ENCODE data around the gene MRS2.

DNA sequence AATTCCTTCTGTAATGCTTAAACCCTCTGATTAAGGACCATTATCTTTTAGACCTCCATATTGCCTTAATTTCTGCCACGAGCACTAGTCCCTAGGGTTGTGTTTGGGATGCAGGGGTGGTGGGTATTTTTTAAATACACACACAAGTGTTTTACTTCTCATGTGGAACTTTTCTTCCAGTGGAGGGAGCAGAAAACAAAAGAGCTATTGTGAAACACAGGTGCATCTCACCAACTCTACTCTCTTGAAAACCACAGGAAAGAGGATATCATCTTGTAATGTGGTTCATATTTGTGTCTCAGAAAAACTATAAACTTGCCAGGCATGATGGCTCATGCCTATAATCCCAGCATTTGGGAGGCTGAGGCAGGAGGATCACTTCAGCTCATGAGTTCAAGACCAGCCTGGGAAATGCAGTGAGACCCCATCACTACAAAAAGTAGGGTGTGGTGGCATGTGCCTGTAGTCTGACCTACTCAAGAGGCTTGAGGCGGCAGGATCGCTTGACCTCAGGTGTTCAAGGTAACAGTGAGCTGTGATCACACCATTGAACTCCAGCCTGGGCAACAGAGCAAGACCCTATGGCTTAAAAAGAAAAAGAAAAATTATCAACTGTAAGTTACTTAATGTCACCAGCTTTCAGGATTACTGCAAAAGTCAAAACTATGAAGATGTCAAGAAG, 37.3 kb downstream of the MRS2 start:
- TF ChIP-seq, protein P1, sequence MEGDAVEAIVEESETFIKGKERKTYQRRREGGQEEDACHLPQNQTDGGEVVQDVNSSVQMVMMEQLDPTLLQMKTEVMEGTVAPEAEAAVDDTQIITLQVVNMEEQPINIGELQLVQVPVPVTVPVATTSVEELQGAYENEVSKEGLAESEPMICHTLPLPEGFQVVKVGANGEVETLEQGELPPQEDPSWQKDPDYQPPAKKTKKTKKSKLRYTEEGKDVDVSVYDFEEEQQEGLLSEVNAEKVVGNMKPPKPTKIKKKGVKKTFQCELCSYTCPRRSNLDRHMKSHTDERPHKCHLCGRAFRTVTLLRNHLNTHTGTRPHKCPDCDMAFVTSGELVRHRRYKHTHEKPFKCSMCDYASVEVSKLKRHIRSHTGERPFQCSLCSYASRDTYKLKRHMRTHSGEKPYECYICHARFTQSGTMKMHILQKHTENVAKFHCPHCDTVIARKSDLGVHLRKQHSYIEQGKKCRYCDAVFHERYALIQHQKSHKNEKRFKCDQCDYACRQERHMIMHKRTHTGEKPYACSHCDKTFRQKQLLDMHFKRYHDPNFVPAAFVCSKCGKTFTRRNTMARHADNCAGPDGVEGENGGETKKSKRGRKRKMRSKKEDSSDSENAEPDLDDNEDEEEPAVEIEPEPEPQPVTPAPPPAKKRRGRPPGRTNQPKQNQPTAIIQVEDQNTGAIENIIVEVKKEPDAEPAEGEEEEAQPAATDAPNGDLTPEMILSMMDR (IDR thresholded peaks at IDR 0.05): no peak
- TF ChIP-seq POLR2A (IDR thresholded peaks at IDR 0.05) (no peak), POLR2AphosphoS5 (IDR thresholded peaks at IDR 0.05) (no peak)

Measured in breast epithelium (tissue), 3 donors.